Panc1 (cell line): Measurements from ENCODE around the gene DPM2. TPM values are rescaled to one million over a fixed set of nuclear protein-coding genes. Genes with fewer than 3 reads are reported as not detected.

Experiments used
- ATAC-seq: fragments of 200-7000 bp; cut with Tn5 transposase; 2 replicates; pipeline ENCODE4 v1.9.1; 2020; ENCODE audit warnings: mild to moderate bottlenecking, moderate library complexity
- BruUV-seq: library from RNA; stranded (reverse); fragments of 400-500 nt; replicated peaks from 2 replicates; lab custom pipeline; 2021; lab: Mats Ljungman, UMichigan
- CTCF ChIA-PET: fragments of 300-600 bp; sonication (Branson Sonifier 250); formaldehyde crosslinking; loops from one replicate; lab custom pipeline; 2022; ENCODE audit warnings: antibody characterized with exemption; lab: Charles Lee
- POLR2A ChIA-PET: fragments of 300-600 bp; sonication (Branson Sonifier 250); formaldehyde crosslinking; loops from one replicate; lab custom pipeline; 2022; ENCODE audit warnings: antibody characterized with exemption; lab: Charles Lee
- DNase-seq: peaks from one replicate; pipeline ENCODE4 v3.0.0-alpha.2; 2010; ENCODE audit warnings: low read depth, low spot score
- H3K27ac ChIP-seq: 2 replicates; pipeline ENCODE4 v1.5.1; 2011; ENCODE audit warnings: mild to moderate bottlenecking, low read length, inconsistent platforms
- H3K27me3 ChIP-seq: fragments of 200-500 bp; sonication (Bioruptor generic); 2 replicates; pipeline ENCODE4 v1.6.0; 2014; ENCODE audit warnings: low read length, inconsistent platforms; ENCODE audit not compliant: control insufficient read depth, insufficient read depth
- H3K36me3 ChIP-seq: fragments of 200-500 bp; sonication (Bioruptor generic); 2 replicates; pipeline ENCODE4 v1.5.1; 2014; ENCODE audit warnings: inconsistent platforms, mild to moderate bottlenecking, low read length, moderate library complexity; ENCODE audit not compliant: control insufficient read depth, insufficient read depth
- H3K4me1 ChIP-seq: 2 replicates; pipeline ENCODE4 v1.5.1; 2011; ENCODE audit warnings: inconsistent platforms, mild to moderate bottlenecking, low read length, moderate library complexity; ENCODE audit not compliant: control insufficient read depth, insufficient read depth
- H3K4me3 ChIP-seq, 2 experiments: 2 replicates each; pipeline ENCODE4 v1.5.1; 2011 to 2012; ENCODE audit warnings: low read depth in 2 of 2, low read length in 2 of 2, mild to moderate bottlenecking in 2 of 2, inconsistent platforms in 1 of 2, moderate library complexity in 1 of 2
- H3K9me3 ChIP-seq: fragments of 200-500 bp; sonication (Bioruptor generic); 2 replicates; pipeline ENCODE4 v1.5.1; 2014; ENCODE audit warnings: low read depth, mild to moderate bottlenecking, inconsistent platforms, low read length, moderate library complexity; ENCODE audit not compliant: control insufficient read depth, insufficient read depth
- POLR2AphosphoS5 ChIP-seq: IDR thresholded peaks from 2 replicates; pipeline ENCODE4 v1.6.1; 2012; ENCODE audit warnings: mild to moderate bottlenecking, low read depth, low read length, moderate library complexity
- SIN3A ChIP-seq: IDR thresholded peaks from 2 replicates; pipeline ENCODE4 v1.6.1; 2012; ENCODE audit warnings: low read depth, mild to moderate bottlenecking, low read length, moderate library complexity, borderline replicate concordance; ENCODE audit not compliant: insufficient read depth
- TCF7L2 ChIP-seq: IDR thresholded peaks from 2 replicates; pipeline ENCODE4 v1.6.1; 2011; ENCODE audit warnings: mild to moderate bottlenecking, low read depth, low read length, inconsistent platforms
- in situ Hi-C: cut with HindIII; loops from 2 replicates; pipeline ENCODE4 v1.10.0; 2016; ENCODE audit warnings: low sequenced_read_pairs, low pct_unique_long_range_greater_than_20kb
- intact Hi-C: fragments of 100-400 bp; cut with micrococcal nuclease; formaldehyde crosslinking; loops from one replicate; pipeline ENCODE4 v1.10.0; 2022; ENCODE audit not compliant: unreplicated experiment
- total RNA-seq: library from RNA; stranded (reverse); gene quantifications from one replicate; pipeline ENCODE4 v1.2.1, GENCODE V29; 2021; ENCODE audit not compliant: unreplicated experiment
- TF ChIP-seq, protein P1 (sequence below), 2 experiments: IDR thresholded peaks; 2 replicates each; pipeline ENCODE4 v1.6.1; 2011 to 2012; ENCODE audit warnings: low read depth in 2 of 2, control low read depth in 1 of 2, low read length in 1 of 2, mild to moderate bottlenecking in 1 of 2, moderate library complexity in 1 of 2; ENCODE audit not compliant: insufficient read depth in 1 of 2
- TF ChIP-seq, protein P2 (sequence below): fragments of 450-650 bp; IDR thresholded peaks from 2 replicates; pipeline ENCODE4 v1.5.1; 2017; ENCODE audit warnings: mild to moderate bottlenecking

DPM2 gene
- total RNA-seq, 1 experiment from 2014 or later, result 58.7 TPM

DNA sequence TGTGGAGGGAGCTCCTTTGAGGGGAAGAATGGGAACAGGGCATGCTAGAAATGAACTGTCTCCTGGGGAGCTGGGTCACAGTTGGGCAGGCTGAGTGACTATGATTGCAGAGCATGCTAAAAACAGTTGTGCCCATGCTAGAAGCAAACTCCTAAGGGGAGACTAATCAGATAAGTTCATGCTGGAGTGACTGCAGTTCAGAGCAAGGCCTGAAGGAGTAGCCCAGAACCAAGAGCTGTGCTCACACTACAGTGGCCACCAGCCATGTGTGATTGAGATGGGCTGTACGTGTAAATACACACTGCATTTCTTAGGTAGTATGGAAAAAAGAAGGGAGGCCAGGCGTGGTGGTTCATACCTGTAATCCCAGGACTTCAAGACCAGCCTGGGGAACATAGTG lies 49.9 kb downstream of the DPM2 start:
- Histone ChIP-seq H3K27ac (no peak overlapping the region), H3K36me3 (no peaks in the 10 kb centered on the region), H3K9me3 (no peaks in the 10 kb centered on the region), H3K4me3 (no peak overlapping the region), H3K4me1 (peaks cover 26% of the 10 kb centered on the region), H3K27me3 (no peaks in the 10 kb centered on the region)
- intact Hi-C loops (no loop called here), in situ Hi-C loops (no loop called here)
- no peak for DNase-seq
- ATAC-seq, result peak; percentile 65
- TF ChIP-seq TCF7L2 (no peak), SIN3A (no peak), POLR2AphosphoS5 (no peak)
- TF ChIP-seq, protein P1, sequence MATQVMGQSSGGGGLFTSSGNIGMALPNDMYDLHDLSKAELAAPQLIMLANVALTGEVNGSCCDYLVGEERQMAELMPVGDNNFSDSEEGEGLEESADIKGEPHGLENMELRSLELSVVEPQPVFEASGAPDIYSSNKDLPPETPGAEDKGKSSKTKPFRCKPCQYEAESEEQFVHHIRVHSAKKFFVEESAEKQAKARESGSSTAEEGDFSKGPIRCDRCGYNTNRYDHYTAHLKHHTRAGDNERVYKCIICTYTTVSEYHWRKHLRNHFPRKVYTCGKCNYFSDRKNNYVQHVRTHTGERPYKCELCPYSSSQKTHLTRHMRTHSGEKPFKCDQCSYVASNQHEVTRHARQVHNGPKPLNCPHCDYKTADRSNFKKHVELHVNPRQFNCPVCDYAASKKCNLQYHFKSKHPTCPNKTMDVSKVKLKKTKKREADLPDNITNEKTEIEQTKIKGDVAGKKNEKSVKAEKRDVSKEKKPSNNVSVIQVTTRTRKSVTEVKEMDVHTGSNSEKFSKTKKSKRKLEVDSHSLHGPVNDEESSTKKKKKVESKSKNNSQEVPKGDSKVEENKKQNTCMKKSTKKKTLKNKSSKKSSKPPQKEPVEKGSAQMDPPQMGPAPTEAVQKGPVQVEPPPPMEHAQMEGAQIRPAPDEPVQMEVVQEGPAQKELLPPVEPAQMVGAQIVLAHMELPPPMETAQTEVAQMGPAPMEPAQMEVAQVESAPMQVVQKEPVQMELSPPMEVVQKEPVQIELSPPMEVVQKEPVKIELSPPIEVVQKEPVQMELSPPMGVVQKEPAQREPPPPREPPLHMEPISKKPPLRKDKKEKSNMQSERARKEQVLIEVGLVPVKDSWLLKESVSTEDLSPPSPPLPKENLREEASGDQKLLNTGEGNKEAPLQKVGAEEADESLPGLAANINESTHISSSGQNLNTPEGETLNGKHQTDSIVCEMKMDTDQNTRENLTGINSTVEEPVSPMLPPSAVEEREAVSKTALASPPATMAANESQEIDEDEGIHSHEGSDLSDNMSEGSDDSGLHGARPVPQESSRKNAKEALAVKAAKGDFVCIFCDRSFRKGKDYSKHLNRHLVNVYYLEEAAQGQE (IDR thresholded peaks at IDR 0.05; ENCODE audit: insufficient read depth in 1 of 2, low read depth in 2 of 2, low read length in 1 of 2), result no peak
- TF ChIP-seq, protein P2, sequence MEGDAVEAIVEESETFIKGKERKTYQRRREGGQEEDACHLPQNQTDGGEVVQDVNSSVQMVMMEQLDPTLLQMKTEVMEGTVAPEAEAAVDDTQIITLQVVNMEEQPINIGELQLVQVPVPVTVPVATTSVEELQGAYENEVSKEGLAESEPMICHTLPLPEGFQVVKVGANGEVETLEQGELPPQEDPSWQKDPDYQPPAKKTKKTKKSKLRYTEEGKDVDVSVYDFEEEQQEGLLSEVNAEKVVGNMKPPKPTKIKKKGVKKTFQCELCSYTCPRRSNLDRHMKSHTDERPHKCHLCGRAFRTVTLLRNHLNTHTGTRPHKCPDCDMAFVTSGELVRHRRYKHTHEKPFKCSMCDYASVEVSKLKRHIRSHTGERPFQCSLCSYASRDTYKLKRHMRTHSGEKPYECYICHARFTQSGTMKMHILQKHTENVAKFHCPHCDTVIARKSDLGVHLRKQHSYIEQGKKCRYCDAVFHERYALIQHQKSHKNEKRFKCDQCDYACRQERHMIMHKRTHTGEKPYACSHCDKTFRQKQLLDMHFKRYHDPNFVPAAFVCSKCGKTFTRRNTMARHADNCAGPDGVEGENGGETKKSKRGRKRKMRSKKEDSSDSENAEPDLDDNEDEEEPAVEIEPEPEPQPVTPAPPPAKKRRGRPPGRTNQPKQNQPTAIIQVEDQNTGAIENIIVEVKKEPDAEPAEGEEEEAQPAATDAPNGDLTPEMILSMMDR, result no peak
- no TSS peak for BruUV-seq
- CTCF ChIA-PET, result interaction anchor here (0.6 kb wide), 1 partner anchor 95 kb away, joined by 3 read pairs; no protein-coding TSS in a partner anchor
- POLR2A ChIA-PET, result no interaction called here

DNA sequence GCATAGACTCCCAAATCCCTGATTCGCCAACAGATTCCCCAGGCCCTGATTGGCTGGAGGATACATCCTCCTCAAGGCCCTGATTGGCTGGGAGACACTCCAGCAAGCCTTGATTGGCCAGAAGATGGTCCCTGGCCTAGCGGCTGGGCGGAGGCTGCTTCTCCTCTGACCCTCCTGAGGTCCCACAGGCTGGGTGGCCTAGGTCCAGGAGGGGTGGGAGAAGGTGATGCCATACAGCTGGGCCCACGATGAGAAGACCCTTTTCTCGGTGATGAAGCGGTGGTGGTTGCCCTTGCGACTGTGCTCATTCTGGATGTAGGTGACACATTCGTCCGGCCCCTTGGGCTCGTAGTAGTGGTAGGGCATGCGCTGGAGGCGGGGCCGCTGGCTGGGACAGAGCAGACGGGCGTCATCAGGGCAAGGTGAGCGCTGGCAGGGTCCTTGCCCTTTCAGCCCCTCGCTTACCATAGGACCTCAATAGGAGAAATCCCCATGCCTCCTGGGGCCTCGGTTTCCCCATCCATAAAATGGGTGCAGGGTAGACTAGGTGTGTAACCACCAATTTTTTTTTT lies 51.2 kb downstream of the DPM2 start:
- Histone ChIP-seq H3K4me1 (peaks cover 26% of the 10 kb centered on the region), H3K27ac (peak overlapping the region; percentile 3; the same call in 1 of the 2 replicates), H3K27me3 (no peaks in the 10 kb centered on the region), H3K4me3 (no peak overlapping the region), H3K36me3 (no peaks in the 10 kb centered on the region), H3K9me3 (no peaks in the 10 kb centered on the region)
- in situ Hi-C loops (no loop called here), intact Hi-C loops (no loop called here)
- CTCF ChIA-PET, result no interaction called here
- no TSS peak for BruUV-seq
- DNase-seq (no peak), ATAC-seq (0 out of 2 replicates have a peak, but pooled peaks have one; percentile 23)
- TF ChIP-seq SIN3A (no peak), POLR2AphosphoS5 (no peak)
- TF ChIP-seq, protein P2, result no peak
- POLR2A ChIA-PET, result no interaction called here
